Gastrocnemius medialis (tissue), 4 donors: Measurements from ENCODE around the gene DAND5. TPM values are rescaled to one million over a fixed set of nuclear protein-coding genes. Genes with fewer than 3 reads are reported as not detected.
"Not testable (repeated sequence)": the region's sequence is repeated elsewhere in the genome, so short reads cannot be mapped to it uniquely, and the experiment has no call there.

ENCODE experiments used
- ATAC-seq, 2 donors: fragments of 150-250 bp; one replicate each; pipeline ENCODE4 v1.9.1; 2016
- DNase-seq, 2 donors: peaks; one replicate each; pipeline ENCODE4 v3.0.0-alpha.2; 2019
- H3K27ac ChIP-seq, 4 donors: fragments of 200-600 bp; sonication (generic); 1 replicate in 1 of 4; 2 replicates in 3 of 4; pipeline ENCODE4 v1.5.1; 2016 to 2018; ENCODE audit warnings: mild to moderate bottlenecking in 2 of 4, moderate library complexity in 1 of 4
- H3K27me3 ChIP-seq, 3 donors: fragments of 200-600 bp; sonication (generic) in 2 of 3; 1 replicate in 1 of 3; 2 replicates in 2 of 3; pipeline versions ENCODE4 v1.5.1 to v1.6.0; 2016 to 2019; ENCODE audit warnings: mild to moderate bottlenecking in 1 of 3, moderate library complexity in 1 of 3
- H3K36me3 ChIP-seq, 2 donors: fragments of 200-600 bp; sonication (generic) in 1 of 2; one replicate each; pipeline ENCODE4 v1.5.1; 2017 to 2018
- H3K4me1 ChIP-seq, 2 donors: fragments of 200-600 bp; sonication (generic) in 1 of 2; one replicate each; pipeline ENCODE4 v1.5.1; 2016 to 2017; ENCODE audit warnings: mild to moderate bottlenecking in 2 of 2
- H3K4me3 ChIP-seq, 4 donors: fragments of 200-600 bp; sonication (generic) in 3 of 4; 1 replicate in 1 of 4; 2 replicates in 3 of 4; pipeline ENCODE4 v1.5.1; 2016 to 2019; ENCODE audit warnings: mild to moderate bottlenecking in 2 of 4
- H3K9me3 ChIP-seq, 3 donors: fragments of 200-600 bp; sonication (generic) in 2 of 3; 1 replicate in 1 of 3; 2 replicates in 2 of 3; pipeline ENCODE4 v1.5.1; 2016 to 2019
- CTCF ChIP-seq, 5 experiments: fragments of 450-650 bp in 3 of 5; fragments of 200-600 bp in 2 of 5; sonication (generic) in 2 of 5; IDR thresholded peaks in 4 of 5; conservative IDR thresholded peaks in 1 of 5; 1 replicate in 4 of 5; 2 replicates in 1 of 5; pipeline ENCODE4 v1.5.1; 2016 to 2019; ENCODE audit warnings: antibody characterized with exemption in 5 of 5, mild to moderate bottlenecking in 3 of 5, moderate library complexity in 3 of 5
- POLR2A ChIP-seq, 2 donors: fragments of 450-650 bp; IDR thresholded peaks; one replicate each; pipeline ENCODE4 v1.6.1; 2017; ENCODE audit warnings: antibody characterized with exemption in 2 of 2, mild to moderate bottlenecking in 2 of 2, moderate library complexity in 2 of 2
- in situ Hi-C, 4 donors: fragments of 200-750 bp; cut with MboI; loops; one replicate each; pipeline versions ENCODE4 v1.15.0 to v1.8.0; 2017; ENCODE audit warnings: low sequenced_read_pairs in 4 of 4
- intact Hi-C: fragments of 100-400 bp; cut with DNase I; formaldehyde crosslinking; loops from one replicate; pipeline ENCODE4 v1.15.1; 2023; ENCODE audit warnings: low total_unique reads
- total RNA-seq, 4 donors: library from RNA; depleted of rRNA; stranded (reverse); fragments of >200 nt; gene quantifications; one replicate each; pipeline versions ENCODE4 v1.1.0 to v1.2.3, GENCODE V29; 2016

The DAND5 gene
- total RNA-seq, 4 donors from 2014 or later = not detected

- H3K36me3 ChIP-seq = peaks cover 0 to 26% of the 10 kb centered on the region in 2 donors
- ATAC-seq = peak; percentile 82 to 86
- peaks cover 38 to 39% of the 10 kb centered on the region in 2 donors for H3K4me1 ChIP-seq
- DNase-seq = peak; percentile 55 to 69
- in situ Hi-C loops (loop anchor here in 1 of 4 donors (25.0 kb wide), 1 partner anchor 306 kb away; no protein-coding TSS in a partner anchor), intact Hi-C loops (no loop called here)
- H3K9me3 ChIP-seq = no peaks in the 10 kb centered on the region
- H3K27ac ChIP-seq = peak within 1 kb of the TSS; percentile 92 to 96 (median 94)
- no peaks in the 10 kb centered on the region for H3K27me3 ChIP-seq
- peak within 1 kb of the TSS; percentile 82 to 95 (median 91) for H3K4me3 ChIP-seq
- TF ChIP-seq CTCF (IDR thresholded peaks at IDR 0.05 in 4 of 5, conservative IDR thresholded peaks at IDR 0.05 in 1 of 5) (no peak), POLR2A (IDR thresholded peaks at IDR 0.05) (peak; percentile 48 to 80)
Observed at GRCh38 chr19:12956446-12957388, 12.7 kb upstream of the DAND5 start, which contains the start of gene GADD45GIP1. Gene GADD45GIP1, minus strand, starts transcription at chr19:12957223. Its CDS starts 11 bp downstream, at chr19:12957212.

- peaks cover 34 to 38% of the 10 kb centered on the region in 2 donors for H3K4me1 ChIP-seq
Observed at GRCh38 chr19:12957389-12957952, 11.9 kb upstream of the DAND5 start.

GRCh38 chr19:12959481-12959880 is 9.9 kb upstream of the DAND5 start:
- no peaks in the 10 kb centered on the region for H3K27me3 ChIP-seq
- TF ChIP-seq POLR2A (IDR thresholded peaks at IDR 0.05) = no peak
- TF ChIP-seq CTCF (IDR thresholded peaks at IDR 0.05 in 4 of 5, conservative IDR thresholded peaks at IDR 0.05 in 1 of 5) = no peak
- no peak overlapping the region for H3K27ac ChIP-seq
- DNase-seq (no peak), ATAC-seq (no peak)
- H3K4me3 ChIP-seq = no peak overlapping the region
- H3K4me1 ChIP-seq = peaks cover 19 to 20% of the 10 kb centered on the region in 2 donors
- no peaks in the 10 kb centered on the region for H3K36me3 ChIP-seq
- intact Hi-C loops (no loop called here), in situ Hi-C loops (loop anchor here in 1 of 4 donors (25.0 kb wide), 1 partner anchor 303 kb away; no protein-coding TSS in a partner anchor)
- no peaks in the 10 kb centered on the region for H3K9me3 ChIP-seq

More at GRCh38 chr19:12957389-12957952, 11.9 kb upstream of the DAND5 start:
- peaks cover 0 to 20% of the 10 kb centered on the region in 2 donors for H3K36me3 ChIP-seq
- peak overlapping the region; percentile 82 to 95 (median 91) for H3K4me3 ChIP-seq
- DNase-seq, H3K9me3 ChIP-seq, intact Hi-C loops, H3K27me3 ChIP-seq: not testable (repeated sequence)
- ATAC-seq = peak in 1 of 2 donors; percentile 14
- peak overlapping the region; percentile 92 to 96 (median 94) for H3K27ac ChIP-seq
- in situ Hi-C loops = loop anchor here in 1 of 4 donors (25.0 kb wide), 1 partner anchor 305 kb away; no protein-coding TSS in a partner anchor
- TF ChIP-seq POLR2A (IDR thresholded peaks at IDR 0.05) = peak in 1 of 2 donors; percentile 6

GRCh38 chr19:12965017-12965811 is 4.2 kb upstream of the DAND5 start:
- peak overlapping the region; percentile 60 to 72 (median 68) for H3K27ac ChIP-seq

More at GRCh38 chr19:12965017-12965811, 4.2 kb upstream of the DAND5 start:
- DNase-seq (peak in 1 of 2 donors; percentile 74), ATAC-seq (peak; percentile 96 to 97)
- H3K4me1 ChIP-seq = peaks cover 0 to 12% of the 10 kb centered on the region in 2 donors
- intact Hi-C loops = loop anchor here (1.0 kb wide), 2 partner anchors 19 to 80 kb away; no protein-coding TSS in a partner anchor
- peak overlapping the region; percentile 56 to 69 (median 60) for H3K4me3 ChIP-seq
- H3K36me3 ChIP-seq = no peaks in the 10 kb centered on the region
- TF ChIP-seq CTCF (IDR thresholded peaks at IDR 0.05 in 4 of 5, conservative IDR thresholded peaks at IDR 0.05 in 1 of 5) (peak; percentile 92 to 98 (median 95)), POLR2A (IDR thresholded peaks at IDR 0.05) (no peak)
- H3K9me3 ChIP-seq = no peaks in the 10 kb centered on the region
- H3K27me3 ChIP-seq = no peaks in the 10 kb centered on the region
- in situ Hi-C loops = loop anchor here in 2 of 4 donors (10.0 to 25.0 kb wide), 2 partner anchors 80 to 297 kb away; partner anchors contain the start of genes DNASE2 (in 1 of the 2) and KLF1 (in 1 of the 2)
